T-helper 22 cell (primary cell): Measurements from ENCODE around the gene C5orf58.

Experiments
- DNase-seq: peaks from one replicate; pipeline ENCODE4 v3.0.0-alpha.2; 2020; ENCODE audit warnings: low read depth

The C5orf58 gene

DNA sequence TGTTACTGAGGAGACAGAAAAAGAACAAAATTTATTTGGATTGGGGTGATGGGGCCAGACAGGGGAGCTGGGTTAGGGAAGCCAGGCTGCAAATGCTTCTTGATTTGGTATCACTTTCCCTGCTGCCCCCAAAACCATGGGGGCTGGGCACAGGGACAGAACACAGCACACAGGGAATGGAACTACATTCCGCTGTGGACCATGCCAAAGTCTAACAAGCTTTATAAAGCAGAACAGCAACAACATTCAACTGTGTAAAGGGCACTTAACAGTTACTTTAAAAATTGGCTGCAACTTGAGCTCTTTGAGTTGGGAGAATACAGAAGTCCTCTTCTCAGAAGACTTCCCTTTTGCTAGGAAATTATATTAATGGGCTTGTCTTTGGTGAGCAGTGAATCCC is 23.8 kb downstream of the C5orf58 start:
- DNase-seq = no peak

DNA sequence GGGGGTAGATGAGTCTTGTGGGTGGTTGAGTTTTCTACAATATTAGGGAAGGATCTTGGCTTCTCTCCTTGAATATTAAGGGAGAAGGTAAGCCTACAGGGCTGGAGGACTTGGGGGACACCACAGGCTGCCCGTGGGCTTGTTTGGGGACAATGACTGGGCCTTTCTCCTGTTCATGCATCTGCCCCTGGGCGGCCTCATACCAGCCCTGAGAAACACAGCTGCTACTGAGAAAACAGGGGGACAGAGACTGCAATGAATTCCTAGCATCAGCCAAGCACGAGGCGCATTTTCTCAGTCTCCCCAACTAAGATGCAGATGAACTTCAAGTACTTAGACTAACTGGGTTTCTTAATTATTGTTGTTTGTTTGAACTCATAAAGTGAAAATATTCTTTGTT is 24.6 kb downstream of the C5orf58 start:
- no peak for DNase-seq

DNA sequence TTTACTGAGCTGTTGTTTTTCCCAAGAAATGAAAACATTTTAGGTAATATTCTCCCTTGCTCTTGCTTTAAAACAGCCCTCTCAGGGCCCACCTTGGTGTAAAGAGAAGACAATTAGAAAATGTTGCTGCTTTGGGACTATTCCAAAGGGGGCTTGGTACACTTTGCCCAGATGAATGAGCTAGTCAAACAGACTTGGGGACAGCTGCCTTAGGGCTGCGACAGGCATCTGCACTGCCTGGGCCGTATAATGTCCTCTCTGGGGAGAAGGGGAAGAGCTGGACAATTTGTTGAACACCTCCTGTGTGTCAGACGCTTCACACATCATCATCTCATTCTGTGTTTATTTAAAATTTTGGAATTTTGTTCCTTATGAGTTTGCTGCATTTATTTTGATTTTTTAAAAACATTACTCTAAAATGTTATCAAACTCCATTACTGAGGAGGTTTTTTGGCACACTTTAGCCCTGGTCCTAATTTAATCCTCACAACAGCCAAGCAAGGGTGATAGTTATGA is 28.8 kb downstream of the C5orf58 start:
- no peak for DNase-seq

DNA sequence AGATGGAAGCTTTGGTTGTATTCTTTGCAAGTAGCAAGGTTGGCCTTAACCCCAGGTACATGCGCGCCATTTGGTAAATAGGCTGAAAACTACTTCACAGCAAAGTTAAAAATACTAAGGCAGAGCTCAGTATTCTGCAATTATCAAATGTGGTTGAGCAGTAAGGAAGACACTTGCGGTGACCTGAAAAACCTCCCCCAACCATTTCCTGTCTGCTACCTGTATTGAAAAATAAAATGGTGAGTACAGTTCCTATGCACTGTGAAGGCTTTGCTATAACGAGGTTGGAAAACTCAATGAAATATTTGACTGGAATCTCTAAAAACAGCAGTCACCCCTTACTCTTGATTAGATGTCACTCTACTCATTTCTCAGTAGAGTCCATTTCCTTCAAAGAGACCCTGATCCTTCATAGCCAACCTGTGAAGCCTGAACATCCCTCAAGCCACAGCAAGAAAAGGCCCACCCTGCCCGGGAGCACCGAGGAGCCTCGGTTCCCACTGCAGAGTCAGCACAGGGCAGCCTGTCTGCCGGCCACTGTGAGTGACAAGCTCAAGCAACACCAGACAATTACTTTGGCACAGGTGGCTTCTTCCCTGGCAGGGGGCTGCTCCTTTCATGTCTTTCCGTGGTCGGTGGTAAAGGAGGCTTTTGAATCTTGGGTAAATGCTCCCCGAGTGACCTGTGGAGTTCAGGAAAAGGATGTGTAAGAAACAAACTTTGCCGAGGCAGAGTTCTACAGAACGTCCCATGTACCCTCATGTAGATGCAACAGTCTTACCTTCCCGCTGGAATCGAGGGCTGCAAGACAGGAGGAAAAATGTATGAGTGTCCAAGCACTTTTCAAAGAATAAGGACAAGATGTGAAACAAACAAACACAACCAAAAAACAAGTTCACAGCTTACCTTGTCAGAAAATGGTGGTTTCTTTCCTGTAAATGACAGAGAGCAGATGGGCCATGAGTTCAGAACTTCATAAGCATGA is 29.6 kb downstream of the C5orf58 start:
- DNase-seq = peak; percentile 52

DNA sequence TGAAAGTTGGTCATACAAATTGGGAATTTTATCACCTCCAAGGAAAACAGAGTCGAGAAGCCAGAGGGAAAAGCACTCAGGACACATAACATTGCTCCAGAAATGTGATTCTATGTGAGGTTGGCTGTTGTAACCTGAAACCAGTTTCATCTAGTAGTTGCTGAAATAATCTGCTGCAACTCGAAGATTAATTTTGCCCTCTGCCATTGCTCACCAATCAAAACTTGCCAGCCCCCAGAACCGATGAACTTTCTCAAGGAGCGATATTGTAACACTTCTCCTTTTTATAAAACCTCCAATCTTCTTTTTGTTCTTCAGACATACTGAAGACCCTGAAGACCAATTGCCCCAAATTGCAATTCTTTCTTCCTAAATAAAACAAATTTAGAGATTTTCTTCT is 31.1 kb downstream of the C5orf58 start:
- DNase-seq = no peak

DNA sequence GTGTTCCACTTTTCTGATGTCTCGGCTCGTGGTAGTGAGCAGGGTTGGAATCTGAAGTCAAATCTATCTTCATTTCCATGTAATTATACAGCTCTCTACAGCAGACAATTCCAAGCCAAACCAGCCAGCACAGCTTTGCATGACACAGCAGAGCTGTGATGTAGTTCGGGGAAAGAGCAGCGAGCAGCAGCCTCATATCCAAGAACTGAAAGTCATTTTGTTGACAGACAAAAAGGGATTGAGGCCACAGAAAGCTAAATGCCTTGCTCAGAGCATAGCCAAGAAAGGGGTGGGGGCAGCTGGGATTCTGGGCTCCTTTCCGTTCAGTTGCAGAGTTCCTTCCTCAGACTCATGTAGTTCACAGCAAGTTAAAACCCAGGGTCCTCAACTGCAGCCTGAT is 32.7 kb downstream of the C5orf58 start:
- DNase-seq = no peak

DNA sequence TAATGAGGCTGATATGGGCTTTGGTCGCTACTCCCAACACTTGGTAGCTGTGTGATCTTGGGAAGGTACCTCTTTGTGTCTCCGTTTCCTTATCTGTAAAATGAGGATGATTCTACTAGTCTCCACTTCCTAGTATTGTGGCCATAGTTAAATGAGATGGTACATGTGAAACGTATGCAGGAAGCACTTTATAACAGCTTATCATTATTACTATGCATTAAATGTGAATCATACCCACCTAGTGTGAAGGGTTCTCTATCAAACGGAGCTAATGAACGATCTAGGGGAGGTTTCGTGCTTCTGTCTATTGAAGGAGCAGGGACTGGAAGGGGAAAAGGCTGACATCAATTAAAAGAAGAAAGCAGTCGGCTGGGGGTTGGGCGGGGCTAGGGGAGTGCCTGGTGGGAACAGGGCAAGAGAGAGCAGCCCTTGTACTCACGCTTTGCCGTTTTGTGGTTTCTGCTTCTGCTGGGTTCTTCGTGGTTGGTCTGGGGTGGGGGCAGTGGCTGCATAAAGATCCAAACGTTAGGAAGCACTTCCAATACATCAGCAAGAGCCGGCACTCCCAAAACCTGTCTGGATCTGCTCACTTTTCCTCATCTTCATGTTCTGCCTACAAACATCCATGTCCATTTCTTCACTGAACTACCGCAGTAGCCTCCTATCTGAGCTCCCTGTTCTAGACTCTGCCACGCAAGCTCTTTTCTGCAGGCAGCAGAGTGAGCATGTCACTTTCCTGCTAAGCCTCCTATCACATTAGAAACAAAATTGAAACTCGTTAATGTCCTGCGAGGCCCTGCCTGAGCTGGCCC is 34.0 kb downstream of the C5orf58 start:
- peak; percentile 57 for DNase-seq

DNA sequence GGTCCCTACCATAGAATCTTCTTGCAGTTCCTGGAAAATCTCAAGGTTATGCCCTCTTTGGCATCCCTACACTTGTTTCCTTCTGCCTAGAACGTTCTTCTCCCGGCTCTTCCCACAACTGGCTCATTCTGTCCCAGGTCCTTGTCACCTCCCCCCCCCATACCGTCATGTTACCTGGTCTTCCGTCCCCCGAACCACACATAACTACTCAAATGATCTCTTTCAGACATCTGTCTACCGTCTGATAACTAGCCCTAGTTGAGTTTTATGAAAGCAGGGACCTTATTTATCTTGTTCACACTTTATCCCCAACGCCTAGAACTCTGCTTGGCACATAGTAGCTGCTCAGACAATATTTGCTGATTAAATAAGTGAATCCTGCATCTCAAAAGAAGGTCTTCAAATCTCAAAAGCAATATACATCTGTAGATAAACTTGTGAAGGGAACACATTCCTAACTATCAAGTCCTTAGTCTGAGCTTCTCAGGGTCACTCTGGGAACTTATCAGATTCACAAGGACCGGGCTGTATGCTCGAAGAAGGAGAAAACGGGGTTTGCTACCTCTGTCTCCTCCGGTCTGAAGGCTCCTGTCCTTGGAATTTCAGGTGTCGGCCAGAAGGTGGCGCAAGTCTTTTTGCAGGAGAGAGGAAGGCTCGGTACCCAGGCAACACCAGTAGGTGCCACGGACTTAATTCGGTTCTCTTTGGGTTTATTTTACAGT is 34.8 kb downstream of the C5orf58 start:
- DNase-seq = peak; percentile 60

DNA sequence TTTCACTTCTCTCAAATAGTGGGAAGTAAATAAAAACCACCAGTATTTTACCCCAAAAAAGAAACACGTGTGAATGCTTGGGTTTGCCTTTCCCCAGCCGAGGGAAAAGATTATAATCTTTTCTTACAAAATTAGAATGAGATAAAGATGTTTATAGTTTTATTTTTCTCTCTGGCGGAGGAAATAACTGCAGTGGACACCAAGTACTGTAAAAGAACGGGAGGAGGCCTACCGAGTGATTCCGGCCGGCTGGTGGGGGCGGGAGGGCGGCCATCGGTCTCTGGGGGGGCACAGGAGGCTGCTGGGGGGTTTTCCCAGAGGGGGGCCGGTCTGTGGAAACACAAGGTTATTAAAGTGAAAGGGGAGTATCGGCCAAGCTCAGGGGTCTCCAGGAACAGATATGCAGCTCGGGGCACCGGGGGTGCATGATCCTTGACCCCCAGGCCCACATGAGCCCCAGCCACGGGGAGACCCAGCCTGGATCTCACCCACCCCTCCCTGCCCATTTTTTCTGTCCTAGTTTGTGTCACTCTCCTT is 35.4 kb downstream of the C5orf58 start:
- no peak for DNase-seq

DNA sequence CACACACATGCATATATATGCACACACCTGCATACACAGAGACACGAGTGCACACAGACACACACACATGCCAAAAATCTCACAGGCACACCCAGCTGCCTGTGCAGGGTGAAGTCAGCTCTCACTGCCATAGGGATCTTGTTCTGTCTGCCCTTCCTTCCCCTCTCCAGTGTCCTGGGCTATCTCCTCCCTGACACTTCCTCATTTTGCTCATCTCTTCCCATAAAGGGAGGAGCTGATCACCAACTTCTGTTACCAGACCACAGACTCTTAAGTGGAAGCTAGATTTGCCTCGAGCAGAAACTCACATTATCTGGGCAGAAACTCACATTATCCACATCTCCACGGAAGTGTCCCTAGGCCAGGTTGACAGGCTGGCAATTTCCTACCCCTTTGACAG is 36.1 kb downstream of the C5orf58 start:
- no peak for DNase-seq

DNA sequence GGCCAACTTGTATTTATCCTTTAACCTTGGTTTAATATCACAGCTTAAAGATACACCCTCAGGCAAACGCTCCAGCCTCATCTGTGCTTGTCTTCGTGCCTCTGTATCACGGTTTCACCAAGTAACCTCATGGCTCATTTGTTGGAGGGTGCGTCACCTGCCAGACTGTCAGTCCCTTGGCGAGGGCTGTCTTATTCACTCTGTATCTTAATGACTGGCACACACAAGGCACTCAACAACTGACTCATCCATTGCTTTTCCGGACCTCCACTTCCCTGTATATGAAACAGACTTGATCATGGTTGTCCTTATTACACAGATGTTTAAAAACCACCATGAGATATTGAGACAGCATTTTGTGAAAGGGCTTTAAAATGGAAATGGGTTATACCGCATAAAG is 36.8 kb downstream of the C5orf58 start:
- DNase-seq = peak; percentile 66

DNA sequence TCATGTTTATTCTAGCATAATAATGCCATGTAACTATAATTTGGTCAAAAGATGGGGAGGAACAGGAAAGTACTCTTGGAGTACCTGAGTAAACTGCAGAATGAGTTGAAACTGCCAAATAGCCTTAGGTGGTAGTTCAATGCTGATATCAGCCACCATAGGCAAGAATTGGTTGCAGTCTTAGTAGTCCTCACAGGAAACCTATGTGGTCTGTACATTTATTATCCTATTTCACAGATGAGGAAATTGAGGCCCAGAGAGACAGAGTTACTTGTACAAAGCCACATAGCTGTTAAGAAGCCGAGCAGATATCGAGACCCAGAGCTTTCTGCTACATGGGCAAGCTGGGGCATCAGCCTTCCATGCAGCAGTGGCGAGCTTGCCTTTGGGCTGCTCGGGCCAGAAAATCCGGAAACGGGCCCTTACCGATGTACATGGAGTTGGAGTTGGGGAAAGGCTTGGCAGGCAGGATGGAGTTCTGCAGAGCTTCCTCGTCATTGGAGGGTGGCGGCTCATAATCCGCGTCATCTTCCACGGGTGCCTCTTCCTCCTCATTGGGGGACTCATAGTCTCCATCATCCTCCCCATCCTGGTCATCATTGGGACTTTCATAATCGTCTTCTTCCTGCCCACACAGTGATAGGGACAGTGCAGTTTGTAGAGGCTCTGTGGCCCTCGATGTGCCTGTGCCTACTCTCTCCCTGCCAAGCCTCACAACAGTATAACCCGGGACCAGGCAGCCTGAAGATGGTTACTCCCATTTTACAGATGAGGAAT is 37.7 kb downstream of the C5orf58 start:
- no peak for DNase-seq

DNA sequence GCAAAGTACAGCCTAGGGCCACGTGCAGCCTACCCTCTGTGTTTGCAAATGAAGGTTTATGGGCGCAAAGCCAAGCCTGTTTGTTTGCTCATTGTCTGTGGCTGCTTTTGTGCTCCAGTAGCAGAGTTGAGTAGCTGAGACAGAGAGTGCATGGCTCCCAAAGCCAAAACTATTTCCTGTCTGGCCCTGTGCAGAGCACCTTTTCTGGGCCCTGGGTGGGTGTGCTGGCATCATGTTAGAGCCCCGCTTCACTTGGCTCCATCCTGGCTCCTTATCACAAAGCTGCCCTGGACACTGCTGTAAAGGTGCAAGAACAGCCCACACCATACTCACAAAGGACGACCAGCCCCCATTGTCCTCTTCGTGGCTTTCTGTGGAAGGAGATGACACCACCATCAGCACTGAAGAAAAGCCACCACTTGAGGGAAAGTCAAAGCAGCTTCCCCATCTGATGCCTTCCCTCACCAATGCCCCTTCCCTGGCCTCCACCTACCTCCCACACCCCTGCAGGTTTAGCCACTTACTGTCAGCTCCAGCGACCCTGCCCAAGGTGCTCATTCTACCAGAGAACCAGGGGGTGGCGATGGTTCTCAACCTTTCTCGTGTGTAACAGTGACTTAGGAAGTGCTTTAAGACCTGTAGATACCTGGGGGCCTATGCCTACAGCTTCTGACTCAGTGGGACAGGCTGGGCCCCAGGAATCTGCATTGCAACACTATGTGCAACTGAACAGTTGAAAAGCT is 41.4 kb downstream of the C5orf58 start:
- peak; percentile 55 for DNase-seq

DNA sequence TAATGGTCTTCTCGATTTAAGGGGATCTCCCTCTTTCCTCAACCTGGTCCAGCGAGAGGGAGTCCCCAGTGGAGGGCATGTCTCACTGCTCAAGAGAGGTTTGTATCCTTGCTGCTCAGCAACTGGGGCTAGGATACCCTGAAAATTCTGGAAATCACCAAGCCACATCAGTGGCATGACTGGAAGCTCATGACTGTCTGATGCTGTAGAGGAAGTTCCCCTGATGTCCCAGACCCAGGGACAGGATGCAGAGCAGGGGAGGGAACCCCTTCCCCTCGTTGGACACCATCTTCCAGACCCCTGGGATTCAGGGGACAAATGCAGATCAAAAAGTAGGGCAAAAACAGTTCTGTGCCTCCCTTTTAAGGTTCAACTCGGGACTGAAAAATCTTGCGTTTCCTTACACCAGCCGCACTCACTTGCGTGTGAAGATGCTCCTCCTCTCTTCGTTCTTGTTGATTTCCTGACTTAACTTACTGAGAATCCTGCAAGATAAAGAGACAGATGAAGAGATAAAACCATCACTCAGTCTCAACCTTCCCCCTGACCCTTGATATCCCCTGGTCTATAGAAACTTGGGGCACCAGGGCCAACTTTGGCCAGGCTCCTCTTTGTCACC is 42.7 kb downstream of the C5orf58 start:
- DNase-seq = peak; percentile 75

DNA sequence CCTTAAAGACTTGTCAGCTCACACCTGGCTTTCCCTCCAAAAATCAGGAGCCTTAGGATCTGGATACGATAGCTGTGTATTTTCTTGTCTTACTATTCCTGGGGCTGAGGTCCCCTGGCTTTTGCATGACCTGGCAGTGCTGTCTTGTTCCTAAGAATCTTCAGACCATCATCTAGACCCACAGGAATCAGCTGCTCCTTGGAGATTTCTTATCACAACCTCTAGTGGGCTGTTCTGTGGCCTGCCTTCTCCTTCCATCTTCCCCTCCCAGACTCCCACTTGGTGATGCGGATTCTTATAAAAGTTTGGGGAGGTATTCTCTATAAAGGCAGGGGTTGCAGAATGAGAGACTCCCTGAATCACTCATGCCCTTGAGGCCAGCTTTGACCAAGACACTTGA is 43.4 kb downstream of the C5orf58 start:
- no peak for DNase-seq

DNA sequence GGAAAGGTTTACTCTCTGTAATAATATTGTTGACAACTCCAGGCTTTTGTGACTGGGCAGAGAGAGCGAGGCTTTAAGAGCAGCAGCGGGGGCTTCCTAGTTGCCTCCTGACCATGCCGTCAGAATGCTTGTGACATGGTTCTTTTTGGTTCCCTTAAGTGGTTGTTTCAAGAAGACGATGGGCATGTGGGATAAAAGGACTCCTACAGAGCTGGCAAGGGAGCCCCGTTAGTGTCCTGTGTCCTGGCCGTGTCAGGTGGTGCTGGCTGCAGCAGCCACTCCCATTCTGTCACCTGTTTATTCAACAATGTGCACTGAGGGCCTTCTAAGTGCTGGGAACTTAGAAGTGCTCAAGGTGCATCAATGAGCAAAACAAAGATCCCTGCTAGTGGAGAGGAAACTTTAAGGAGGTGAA is 45.1 kb downstream of the C5orf58 start:
- no peak for DNase-seq

DNA sequence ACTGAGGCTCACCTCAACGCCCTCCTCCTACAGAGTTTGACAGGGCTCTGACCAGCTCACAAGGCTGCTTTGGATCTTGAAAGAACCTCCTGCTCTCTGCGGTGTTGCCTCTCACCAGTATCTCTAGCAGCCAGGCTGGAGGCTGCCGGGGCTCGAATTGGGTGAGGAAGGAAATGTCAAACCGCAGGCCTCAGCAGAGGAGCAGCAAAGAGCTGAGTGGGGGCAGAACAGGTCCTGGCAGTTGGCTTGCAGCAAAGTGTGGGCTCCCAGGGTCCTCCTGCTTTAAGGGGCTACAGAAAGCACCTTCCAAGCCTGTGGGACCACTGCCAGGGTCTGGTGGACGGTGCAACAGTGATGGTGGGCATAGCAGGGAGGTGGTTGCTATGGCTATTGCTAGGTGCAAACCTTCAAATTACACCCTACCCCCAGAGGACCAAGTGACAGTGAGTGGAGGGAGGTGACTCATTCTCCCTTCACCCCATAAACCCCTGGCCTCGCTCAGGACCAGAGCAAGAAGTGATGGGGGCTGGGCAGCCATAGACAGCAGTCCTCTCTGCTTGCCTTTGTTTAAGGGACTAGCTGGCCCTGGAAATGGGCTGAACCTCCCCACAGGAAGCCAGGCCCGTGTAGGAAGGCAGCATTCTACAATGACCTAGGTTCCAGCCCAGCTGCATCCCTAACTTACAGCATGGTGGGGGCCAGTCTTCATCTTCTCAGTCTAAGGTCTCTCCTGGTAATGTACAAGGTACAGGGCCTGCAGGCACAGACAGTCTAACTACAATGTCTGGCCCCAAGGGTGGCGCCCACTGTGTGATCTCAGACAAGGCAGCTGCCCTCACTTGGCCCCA is 46.0 kb downstream of the C5orf58 start:
- peak; percentile 89 for DNase-seq

DNA sequence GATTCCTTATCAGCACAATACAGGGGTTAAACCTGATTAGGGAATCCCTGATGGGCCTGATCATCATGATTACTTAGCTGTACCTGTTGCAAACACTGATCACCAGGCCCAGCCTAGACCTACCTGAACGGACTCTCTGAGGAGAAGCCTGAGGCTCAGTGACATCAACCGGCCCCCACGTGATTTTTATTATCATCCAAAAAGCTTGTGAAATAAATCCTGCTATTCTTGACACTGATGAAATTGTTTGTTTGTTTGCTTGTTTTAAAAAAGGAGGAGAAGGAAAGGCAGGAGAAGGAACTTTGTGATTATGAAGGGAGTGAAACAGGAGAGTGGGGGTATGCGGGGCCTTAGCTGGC is 46.7 kb downstream of the C5orf58 start:
- no peak for DNase-seq

DNA sequence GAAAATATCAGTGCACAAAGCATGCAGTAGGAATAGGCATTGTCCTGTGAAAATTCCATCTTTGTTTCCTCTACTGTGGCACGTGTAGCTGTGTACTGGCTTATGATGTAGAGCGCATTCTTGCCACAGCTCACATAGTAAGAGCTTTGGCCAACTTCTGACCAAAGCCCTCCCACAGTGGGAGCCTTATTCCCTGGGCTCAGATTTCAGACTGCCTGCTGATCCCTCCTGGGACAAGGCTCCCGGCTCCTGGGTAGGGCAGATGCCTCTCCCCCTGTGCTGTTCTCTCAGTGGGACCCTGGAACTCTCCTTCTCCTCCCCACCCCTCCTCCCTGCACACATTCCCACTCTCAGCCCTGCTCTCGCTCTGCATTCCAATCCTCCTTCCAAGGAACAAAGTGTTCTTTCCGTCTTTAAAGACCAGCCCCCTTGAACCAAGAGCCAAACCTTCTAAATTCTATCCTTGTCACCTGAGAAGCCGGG is 47.3 kb downstream of the C5orf58 start:
- DNase-seq = no peak
